BLaER1 (cell line): ENCODE measurements around the gene SEMA4D.

ENCODE experiments used
- H3K27ac ChIP-seq: shearing (Covaris generic); formaldehyde crosslinking; 2 replicates; pipeline ENCODE4 v1.8.1; 2022
- H3K27me3 ChIP-seq: shearing (Covaris generic); formaldehyde crosslinking; 2 replicates; pipeline ENCODE4 v1.8.1; 2022
- H3K36me3 ChIP-seq: shearing (Covaris generic); formaldehyde crosslinking; 2 replicates; pipeline ENCODE4 v1.8.1; 2022
- H3K4me1 ChIP-seq: shearing (Covaris generic); formaldehyde crosslinking; 2 replicates; pipeline ENCODE4 v1.8.1; 2022
- H3K4me2 ChIP-seq: shearing (Covaris generic); formaldehyde crosslinking; 2 replicates; pipeline ENCODE4 v1.8.1; 2022
- H3K4me3 ChIP-seq: shearing (Covaris generic); formaldehyde crosslinking; 2 replicates; pipeline ENCODE4 v1.8.1; 2022
- H3K9ac ChIP-seq: shearing (Covaris generic); formaldehyde crosslinking; 2 replicates; pipeline ENCODE4 v1.8.1; 2022
- H3K9me3 ChIP-seq: shearing (Covaris generic); formaldehyde crosslinking; 2 replicates; pipeline ENCODE4 v1.8.1; 2022
- H4K20me1 ChIP-seq: shearing (Covaris generic); formaldehyde crosslinking; 2 replicates; pipeline ENCODE4 v1.8.1; 2022
- Cebpa-rat ChIP-seq: shearing (Covaris generic); IDR thresholded peaks from 2 replicates; pipeline ENCODE4 v1.8.1; 2022

SEMA4D gene

DNA sequence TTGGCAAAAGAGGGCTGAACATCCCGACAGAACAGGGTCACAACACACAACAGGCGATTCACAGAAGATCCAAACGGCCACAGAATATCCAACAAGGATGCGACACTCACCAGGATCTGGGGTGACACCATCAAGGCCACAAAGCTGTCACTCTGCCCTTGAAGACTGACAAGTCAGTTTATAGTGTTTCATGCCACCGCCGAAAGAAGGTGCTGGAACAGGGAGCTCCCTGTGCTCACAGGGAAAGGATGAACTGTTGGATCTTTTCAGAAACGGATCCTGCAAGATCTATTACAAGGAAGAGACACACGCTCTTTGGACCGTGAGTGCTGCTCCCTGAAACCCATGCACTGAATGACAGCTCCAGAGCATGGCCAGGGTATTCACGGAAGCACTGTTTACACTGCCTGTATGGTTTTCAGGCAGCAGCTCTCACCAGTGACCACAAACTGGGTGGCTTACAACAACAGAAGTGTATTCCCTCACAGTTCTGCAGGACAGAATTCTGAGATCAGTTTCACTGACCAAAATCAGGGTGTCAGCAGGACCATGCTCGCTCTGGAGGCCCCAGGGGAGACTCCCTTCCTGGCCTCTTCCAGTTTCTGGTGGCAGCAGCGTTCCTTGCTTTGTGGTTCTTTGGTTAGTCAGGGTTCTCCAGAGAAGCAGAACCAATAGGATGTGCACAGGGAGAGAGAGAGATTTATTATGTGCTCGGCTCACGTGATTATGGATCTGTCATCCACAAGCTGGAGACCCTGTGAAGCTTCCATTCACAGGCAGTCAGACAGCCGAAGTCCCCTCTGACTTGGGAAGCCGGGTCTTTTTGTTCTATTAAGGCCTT, 52.8 kb downstream of the SEMA4D start:
- Histone ChIP-seq H3K4me2 (peak overlapping the region; percentile 83), H3K36me3 (peaks cover 57% of the 10 kb centered on the region), H3K27me3 (no peaks in the 10 kb centered on the region), H3K9ac (0 out of 2 replicates have a peak overlapping the region, but pooled peaks have one; percentile 0), H3K4me3 (no peak overlapping the region), H4K20me1 (peaks cover 100% of the 10 kb centered on the region), H3K27ac (peak overlapping the region; percentile 3; the same call in 1 of the 2 replicates), H3K4me1 (peaks cover 97% of the 10 kb centered on the region), H3K9me3 (no peaks in the 10 kb centered on the region)
- no peak for TF ChIP-seq Cebpa-rat

DNA sequence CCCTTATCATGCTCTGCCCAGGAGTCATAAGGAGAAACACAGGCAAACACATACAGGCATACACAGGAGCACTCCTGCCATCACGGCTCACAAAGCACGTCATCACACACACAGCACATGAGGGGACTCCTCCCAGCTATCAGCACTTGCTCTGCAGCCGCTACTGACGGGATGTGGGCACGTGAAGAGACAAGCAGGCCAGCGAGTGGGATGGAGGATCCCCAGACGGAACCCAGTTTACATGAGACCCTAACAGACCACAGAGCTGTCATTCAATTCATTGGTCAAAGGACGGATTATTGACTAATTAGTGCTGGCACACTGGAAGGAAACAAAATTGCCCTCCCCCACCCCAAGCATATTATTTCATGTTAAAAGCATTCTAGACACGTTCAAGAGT, 53.6 kb downstream of the SEMA4D start:
- Histone ChIP-seq H3K27ac (peak overlapping the region; percentile 75; the same call in 1 of the 2 replicates), H3K36me3 (peaks cover 50% of the 10 kb centered on the region), H3K9ac (peak overlapping the region; percentile 46; the same call in 1 of the 2 replicates), H3K4me1 (peaks cover 97% of the 10 kb centered on the region), H3K4me3 (no peak overlapping the region), H3K4me2 (peak overlapping the region; percentile 83), H4K20me1 (peaks cover 100% of the 10 kb centered on the region), H3K9me3 (no peaks in the 10 kb centered on the region), H3K27me3 (no peaks in the 10 kb centered on the region)
- no peak for TF ChIP-seq Cebpa-rat

DNA sequence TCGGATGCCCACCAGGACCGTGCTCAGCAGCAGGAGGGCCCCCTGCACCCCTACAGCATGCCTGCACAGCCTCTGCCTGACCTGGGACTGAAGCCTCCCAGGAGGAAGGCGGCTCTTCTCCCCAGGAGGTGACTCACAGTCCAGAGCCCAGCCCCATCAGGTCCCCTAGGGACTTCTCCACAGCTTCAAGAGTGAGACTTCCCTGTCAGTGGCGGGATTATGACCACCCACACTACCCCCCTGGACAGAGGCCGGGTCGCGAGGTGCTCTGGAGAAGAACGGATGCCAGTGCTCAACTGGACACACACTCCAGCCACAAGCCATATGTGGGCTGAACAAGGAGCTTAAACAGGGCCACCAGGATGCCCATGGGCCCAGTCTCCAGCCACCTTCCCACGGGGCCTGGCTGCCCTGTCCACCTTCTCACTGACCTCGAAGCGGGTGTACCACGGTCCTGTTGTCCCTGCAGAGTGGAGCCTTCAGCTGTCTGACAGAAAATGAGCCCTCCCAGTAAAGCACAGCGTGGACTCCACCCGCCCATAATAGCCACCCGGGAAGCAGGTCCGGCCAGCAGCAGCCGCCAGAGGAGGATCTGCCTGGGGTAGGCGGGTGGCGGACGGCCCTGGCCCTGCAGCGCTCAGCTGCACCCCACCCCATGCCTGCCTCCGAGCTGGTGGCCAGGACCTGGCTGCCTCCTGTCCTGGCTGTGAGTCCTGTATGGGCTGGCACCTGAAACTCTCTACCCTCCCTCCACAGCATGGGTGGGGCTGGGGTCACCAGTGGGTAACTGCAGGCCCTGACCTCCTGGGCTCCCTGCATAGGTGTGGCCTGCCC, 54.7 kb downstream of the SEMA4D start:
- H3K4me1 ChIP-seq: peaks cover 97% of the 10 kb centered on the region
- no peaks in the 10 kb centered on the region for H3K27me3 ChIP-seq
- H3K4me3 ChIP-seq: peak overlapping the region; percentile 2; the same call in 1 of the 2 replicates
- H3K36me3 ChIP-seq: peaks cover 44% of the 10 kb centered on the region
- peak overlapping the region; percentile 83 for H3K4me2 ChIP-seq
- TF ChIP-seq Cebpa-rat: no peak
- H3K9ac ChIP-seq: peak overlapping the region; percentile 46
- peak overlapping the region; percentile 75 for H3K27ac ChIP-seq
- no peaks in the 10 kb centered on the region for H3K9me3 ChIP-seq
- peaks cover 100% of the 10 kb centered on the region for H4K20me1 ChIP-seq

DNA sequence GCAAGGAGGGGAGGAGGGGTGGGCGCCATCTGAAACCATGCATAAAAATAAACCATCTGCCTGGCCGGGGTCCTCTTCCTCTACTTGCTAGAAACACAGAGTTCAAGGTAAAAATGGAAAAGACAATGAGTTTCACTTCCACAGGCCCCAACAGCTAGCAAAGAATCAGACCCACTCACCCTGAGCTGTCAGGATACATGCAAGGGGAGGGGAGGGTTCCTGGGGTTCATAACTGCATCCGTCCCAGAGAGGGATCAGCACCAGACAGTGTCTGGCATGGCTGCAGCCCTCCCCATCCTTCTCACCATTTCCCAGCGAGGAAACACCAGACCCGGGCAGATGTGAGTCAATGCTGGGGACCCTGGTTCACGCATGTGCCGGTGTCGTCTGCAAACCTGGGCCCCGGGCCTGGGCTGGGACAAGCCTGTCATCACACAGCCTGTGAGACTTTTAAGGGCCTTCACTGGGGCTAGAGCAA, 55.4 kb downstream of the SEMA4D start:
- H3K9me3 ChIP-seq: no peaks in the 10 kb centered on the region
- peak overlapping the region; percentile 83 for H3K4me2 ChIP-seq
- H3K4me3 ChIP-seq: peak overlapping the region; percentile 2; the same call in 1 of the 2 replicates

DNA sequence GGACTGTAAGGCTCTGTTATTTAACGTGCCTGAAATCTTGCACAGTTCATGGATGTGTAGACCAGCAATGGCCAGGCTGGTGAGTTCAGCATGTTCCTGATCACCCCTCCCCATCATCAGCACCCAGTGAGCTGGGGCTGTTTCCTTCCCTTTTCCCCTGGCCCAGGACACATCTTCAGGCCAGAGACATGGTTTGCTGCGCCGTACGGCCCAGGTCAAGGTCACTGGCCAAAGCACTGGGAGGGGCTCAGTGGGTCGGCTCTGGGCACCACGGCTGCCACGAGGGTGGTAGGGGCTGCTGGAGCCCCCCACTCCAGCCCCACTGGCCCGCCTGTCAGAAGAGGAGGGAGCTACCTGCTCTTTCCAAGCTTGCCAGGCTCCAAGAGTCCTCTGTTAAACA, 55.9 kb downstream of the SEMA4D start:
- H3K27ac ChIP-seq: peak overlapping the region; percentile 75
- H3K4me1 ChIP-seq: peaks cover 100% of the 10 kb centered on the region
- H4K20me1 ChIP-seq: peaks cover 100% of the 10 kb centered on the region
- peaks cover 51% of the 10 kb centered on the region for H3K36me3 ChIP-seq
- H3K4me3 ChIP-seq: peak overlapping the region; percentile 2; the same call in 1 of the 2 replicates
- peak overlapping the region; percentile 83 for H3K4me2 ChIP-seq
- H3K9ac ChIP-seq: peak overlapping the region; percentile 46
- H3K27me3 ChIP-seq: no peaks in the 10 kb centered on the region
- no peaks in the 10 kb centered on the region for H3K9me3 ChIP-seq
- TF ChIP-seq Cebpa-rat: no peak

More for the DNA sequence above, 55.4 kb downstream of the SEMA4D start:
- Histone ChIP-seq H3K4me1 (peaks cover 97% of the 10 kb centered on the region), H3K27ac (peak overlapping the region; percentile 75), H4K20me1 (peaks cover 100% of the 10 kb centered on the region), H3K36me3 (peaks cover 50% of the 10 kb centered on the region), H3K9ac (peak overlapping the region; percentile 46), H3K27me3 (no peaks in the 10 kb centered on the region)
- TF ChIP-seq Cebpa-rat: no peak

DNA sequence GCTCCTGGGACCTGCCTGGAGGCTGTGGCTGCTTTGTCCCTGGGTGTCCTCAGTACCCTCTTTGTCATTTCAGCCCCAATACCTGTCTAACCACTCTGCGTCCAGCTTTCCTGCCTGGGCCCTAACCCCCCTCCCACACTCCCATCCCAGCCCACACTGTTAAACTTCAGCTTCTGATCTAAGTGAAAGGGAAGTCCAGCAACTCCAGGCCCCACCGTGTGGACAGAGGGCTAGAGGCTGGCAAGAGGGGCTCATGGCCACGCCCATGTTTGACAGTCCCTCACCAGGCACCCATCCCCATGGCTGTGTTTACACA, 56.3 kb downstream of the SEMA4D start:
- no peaks in the 10 kb centered on the region for H3K27me3 ChIP-seq
- peak overlapping the region; percentile 83 for H3K4me2 ChIP-seq
- peak overlapping the region; percentile 46; the same call in 1 of the 2 replicates for H3K9ac ChIP-seq
- H4K20me1 ChIP-seq: peaks cover 100% of the 10 kb centered on the region
- no peak overlapping the region for H3K4me3 ChIP-seq
- TF ChIP-seq Cebpa-rat: no peak
- peaks cover 47% of the 10 kb centered on the region for H3K36me3 ChIP-seq
- no peaks in the 10 kb centered on the region for H3K9me3 ChIP-seq
- peaks cover 100% of the 10 kb centered on the region for H3K4me1 ChIP-seq
- H3K27ac ChIP-seq: peak overlapping the region; percentile 75

DNA sequence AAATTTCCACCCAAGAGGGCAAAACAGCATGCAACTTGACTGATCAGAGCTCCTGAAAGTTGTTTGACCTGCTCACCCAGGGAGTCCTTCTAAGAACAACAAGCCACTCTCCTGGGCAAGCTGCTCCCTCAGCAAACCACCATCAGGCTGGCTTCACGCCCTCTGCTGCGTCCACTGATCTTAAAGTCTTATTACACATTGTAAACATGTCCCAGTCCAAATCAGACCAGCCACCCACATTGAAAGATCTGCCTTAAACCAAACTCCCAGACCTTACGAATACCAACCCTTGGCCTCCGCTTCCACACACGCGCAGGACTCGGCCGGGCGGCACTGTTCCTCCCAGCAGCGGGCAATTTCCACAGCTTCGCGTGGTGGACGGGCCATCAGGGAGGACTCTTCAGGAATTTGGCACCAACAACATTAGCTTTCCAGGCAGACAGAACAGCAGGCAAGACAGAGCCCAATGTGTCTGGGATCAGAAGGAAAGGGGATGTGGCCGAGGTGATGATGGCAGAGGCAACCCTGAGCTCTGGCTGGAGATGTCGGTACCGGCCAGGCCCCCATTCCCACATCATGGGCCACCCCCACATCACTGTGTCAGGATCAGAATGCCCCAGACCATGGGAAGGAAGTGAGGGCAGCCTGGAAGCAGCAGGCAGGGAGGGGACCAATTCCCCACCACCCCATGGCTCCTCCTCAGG, 56.8 kb downstream of the SEMA4D start:
- TF ChIP-seq Cebpa-rat: no peak
- no peak overlapping the region for H3K4me3 ChIP-seq
- peaks cover 100% of the 10 kb centered on the region for H3K4me1 ChIP-seq
- H4K20me1 ChIP-seq: peaks cover 100% of the 10 kb centered on the region
- H3K36me3 ChIP-seq: peaks cover 47% of the 10 kb centered on the region
- peak overlapping the region; percentile 75 for H3K27ac ChIP-seq
- 0 out of 2 replicates have a peak overlapping the region, but pooled peaks have one; percentile 46 for H3K9ac ChIP-seq
- no peaks in the 10 kb centered on the region for H3K27me3 ChIP-seq
- H3K4me2 ChIP-seq: peak overlapping the region; percentile 83
- H3K9me3 ChIP-seq: no peaks in the 10 kb centered on the region

DNA sequence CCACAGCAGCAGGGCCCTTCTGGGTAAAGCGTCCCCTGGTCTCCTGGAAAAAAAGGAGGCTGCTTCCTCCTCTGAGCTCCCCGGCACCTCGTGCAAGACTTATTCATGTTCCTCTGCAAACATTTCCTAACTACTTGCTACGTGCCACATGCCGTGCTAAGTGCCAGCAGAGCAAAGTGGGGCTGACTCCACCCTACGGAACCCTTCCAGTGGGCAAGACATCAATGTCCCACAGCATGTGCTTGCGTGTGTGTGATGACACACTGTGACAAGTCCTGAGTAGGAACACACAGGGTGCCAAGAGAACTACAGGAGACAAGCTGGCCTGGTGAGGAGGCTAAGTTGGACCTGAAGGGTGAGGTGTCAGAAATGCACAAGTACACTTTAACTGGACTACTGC, 57.4 kb downstream of the SEMA4D start:
- no peak for TF ChIP-seq Cebpa-rat
- Histone ChIP-seq H3K9me3 (no peaks in the 10 kb centered on the region), H4K20me1 (peaks cover 100% of the 10 kb centered on the region), H3K27me3 (no peaks in the 10 kb centered on the region), H3K4me2 (peak overlapping the region; percentile 83), H3K9ac (peak overlapping the region; percentile 14; the same call in 1 of the 2 replicates), H3K4me3 (no peak overlapping the region), H3K4me1 (peaks cover 100% of the 10 kb centered on the region), H3K36me3 (peaks cover 47% of the 10 kb centered on the region), H3K27ac (peak overlapping the region; percentile 75)

DNA sequence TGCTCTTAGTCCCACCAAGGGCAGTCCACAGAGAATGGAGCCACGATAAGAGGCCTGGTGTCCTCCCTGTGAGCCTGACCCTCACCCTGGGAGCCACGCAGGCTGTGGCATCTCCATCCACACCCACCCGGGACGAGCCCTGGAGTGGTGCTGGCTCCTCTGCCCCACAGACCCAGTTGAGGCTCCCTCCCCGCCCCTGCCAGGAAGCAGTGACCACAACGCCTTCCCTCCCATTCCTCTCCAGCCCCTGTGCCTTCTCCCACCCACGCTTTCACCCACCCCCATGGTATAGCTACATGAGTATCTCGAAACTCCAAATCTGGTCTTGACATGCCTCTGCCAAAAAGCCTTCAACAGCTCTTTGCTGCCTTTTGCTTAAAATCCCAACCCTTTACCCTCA, 57.9 kb downstream of the SEMA4D start:
- Histone ChIP-seq H3K4me2 (peak overlapping the region; percentile 83), H3K9ac (peak overlapping the region; percentile 14; the same call in 1 of the 2 replicates), H4K20me1 (peaks cover 100% of the 10 kb centered on the region), H3K27me3 (no peaks in the 10 kb centered on the region), H3K4me1 (peaks cover 100% of the 10 kb centered on the region), H3K27ac (peak overlapping the region; percentile 75), H3K36me3 (peaks cover 48% of the 10 kb centered on the region), H3K9me3 (no peaks in the 10 kb centered on the region), H3K4me3 (no peak overlapping the region)
- TF ChIP-seq Cebpa-rat: no peak
